ENCODE results near the gene CNPY2.
"Not testable (repeated sequence)": the region's sequence is repeated elsewhere in the genome, so short reads cannot be mapped to it uniquely, and the experiment has no call there.

CNPY2 gene

DNA sequence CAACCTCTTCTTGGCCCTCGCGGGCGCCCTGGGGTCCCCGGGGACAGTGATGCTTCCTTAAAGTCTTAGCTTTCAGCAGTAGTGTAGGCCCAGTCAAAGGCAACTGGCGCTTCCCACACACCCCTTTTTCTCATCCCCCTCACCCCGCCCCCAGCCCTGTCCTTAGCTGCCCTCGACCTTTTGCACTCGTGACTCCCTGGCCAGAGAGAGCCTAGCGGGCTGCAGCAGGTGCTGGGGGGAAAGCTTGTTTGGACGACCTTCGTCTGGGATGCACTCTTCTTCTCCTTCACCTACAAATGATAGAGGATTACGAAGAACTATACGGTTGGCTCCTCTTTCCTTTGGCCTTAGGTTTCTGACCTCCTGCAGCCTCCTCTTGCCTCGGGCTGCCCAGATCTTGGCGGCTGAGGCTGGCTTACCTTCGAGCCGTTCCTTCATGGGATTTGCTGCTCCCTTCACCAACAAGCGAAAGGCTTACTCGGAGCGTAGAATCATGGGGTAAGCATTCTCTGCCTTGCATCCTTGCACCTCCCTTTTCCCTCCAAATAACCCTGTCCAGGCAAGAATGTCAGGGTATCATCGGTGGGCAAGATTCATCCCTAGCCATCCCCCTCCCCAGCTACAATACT, 48.2 kb downstream of the CNPY2 start:
- Histone ChIP-seq H3K4me1 (ENCODE audit: control insufficient read depth, insufficient read depth, low read length) (no peaks in the 10 kb centered on the region), H3K27ac (ENCODE audit: low read depth, low read length) (peak overlapping the region; percentile 96), H3K9me3 (ENCODE audit: control insufficient read depth, insufficient read depth, low read length) (no peaks in the 10 kb centered on the region), H3K4me3 (ENCODE audit: low read depth, low read length) (peak overlapping the region; percentile 85), H3K27me3 (ENCODE audit: control insufficient read depth, insufficient read depth, low read length) (no peaks in the 10 kb centered on the region), H3K36me3 (ENCODE audit: control insufficient read depth, insufficient read depth, low read length) (peaks cover 36% of the 10 kb centered on the region), H3K9ac (ENCODE audit: low read depth, low read length) (0 out of 2 replicates have a peak overlapping the region, but pooled peaks have one; percentile 6)

DNA sequence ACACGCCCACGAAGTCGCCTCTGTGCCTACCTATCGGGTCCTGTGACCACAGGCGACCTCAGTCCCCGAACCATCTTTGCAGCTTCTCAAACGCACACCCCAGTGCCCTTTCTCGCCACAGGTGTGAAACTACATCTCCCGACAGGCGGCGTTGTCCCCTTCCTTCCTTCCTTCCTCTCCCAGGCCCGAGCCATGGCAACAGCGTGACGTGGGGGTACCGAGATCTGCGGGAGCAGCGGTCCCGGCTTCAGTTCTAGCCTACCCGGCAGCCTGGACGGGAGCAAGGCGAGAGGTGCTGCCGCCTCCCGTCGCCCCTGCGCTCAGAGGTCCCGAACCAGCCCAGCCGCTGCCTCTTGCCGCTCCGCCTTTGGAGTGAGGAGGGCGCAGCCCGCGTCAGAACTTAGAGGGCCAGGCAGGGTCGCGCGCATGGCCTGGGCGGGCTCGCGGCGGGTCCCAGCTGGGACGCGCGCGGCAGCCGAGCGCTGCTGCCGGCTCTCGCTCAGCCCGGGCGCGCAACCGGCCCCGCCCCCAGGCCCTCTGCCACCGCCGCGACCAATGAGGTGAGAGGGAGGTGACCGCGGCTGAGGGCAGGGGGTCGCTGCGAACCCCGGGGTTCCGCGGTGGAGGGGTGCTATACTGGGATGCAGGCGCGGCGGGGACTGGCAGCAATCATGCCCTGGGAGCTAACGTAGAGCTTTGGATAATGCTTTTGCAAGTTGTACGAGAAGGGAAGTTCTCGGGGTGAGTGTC, 48.9 kb downstream of the CNPY2 start, which contains the start of gene COQ10A:
Gene COQ10A, plus strand, starts transcription at position 250 of the 750 bp plus-strand sequence. Its CDS starts 177 bp downstream, at position 427.
- H3K27me3 ChIP-seq (ENCODE audit: control insufficient read depth, insufficient read depth, low read length): no peaks in the 10 kb centered on the region
- H3K9ac ChIP-seq (ENCODE audit: low read depth, low read length): peak within 1 kb of the TSS; percentile 80
- peak within 1 kb of the TSS; percentile 85 for H3K4me3 ChIP-seq (ENCODE audit: low read depth, low read length)
- H3K36me3 ChIP-seq (ENCODE audit: control insufficient read depth, insufficient read depth, low read length): peaks cover 29% of the 10 kb centered on the region
- no peaks in the 10 kb centered on the region for H3K9me3 ChIP-seq (ENCODE audit: control insufficient read depth, insufficient read depth, low read length)
- no peaks in the 10 kb centered on the region for H3K4me1 ChIP-seq (ENCODE audit: control insufficient read depth, insufficient read depth, low read length)
- H3K27ac ChIP-seq (ENCODE audit: low read depth, low read length): peak within 1 kb of the TSS; percentile 96

DNA sequence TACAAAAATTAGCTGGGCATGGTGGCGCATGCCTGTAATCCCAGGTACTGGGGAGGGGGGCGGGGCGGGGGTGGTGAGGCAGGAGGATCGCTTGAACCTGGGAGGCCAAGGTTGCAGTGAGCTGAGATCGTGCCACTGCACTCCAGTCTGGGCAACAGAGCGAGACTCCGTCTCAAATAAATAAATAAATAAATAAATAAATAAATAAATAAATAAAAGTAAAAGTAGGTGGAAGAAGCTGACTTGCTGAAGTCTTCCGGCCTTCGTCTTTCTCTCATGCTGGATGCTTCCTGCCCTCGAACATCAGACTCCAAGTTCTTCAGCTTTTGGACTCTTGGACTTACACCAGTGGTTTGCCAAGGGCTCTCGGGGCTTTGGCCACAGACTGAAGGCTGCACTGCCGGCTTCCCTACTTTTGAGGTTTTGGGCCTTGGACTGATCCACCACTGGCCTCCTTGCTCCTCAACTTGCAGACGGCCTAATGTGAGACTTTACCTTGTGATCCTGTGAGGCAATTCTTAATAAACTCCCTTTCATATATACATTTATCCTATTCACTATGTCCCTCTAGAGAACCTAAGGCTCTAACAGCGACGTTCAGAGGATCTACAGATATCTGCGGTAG, 49.6 kb downstream of the CNPY2 start:
- not testable (repeated sequence) for H3K27me3 ChIP-seq (ENCODE audit: control insufficient read depth, insufficient read depth, low read length); H3K9me3 ChIP-seq (ENCODE audit: control insufficient read depth, insufficient read depth, low read length); H3K4me1 ChIP-seq (ENCODE audit: control insufficient read depth, insufficient read depth, low read length)
- Histone ChIP-seq H3K27ac (ENCODE audit: low read depth, low read length) (peak overlapping the region; percentile 96), H3K4me3 (ENCODE audit: low read depth, low read length) (peak overlapping the region; percentile 85), H3K9ac (ENCODE audit: low read depth, low read length) (peak overlapping the region; percentile 80), H3K36me3 (ENCODE audit: control insufficient read depth, insufficient read depth, low read length) (peaks cover 22% of the 10 kb centered on the region)

DNA sequence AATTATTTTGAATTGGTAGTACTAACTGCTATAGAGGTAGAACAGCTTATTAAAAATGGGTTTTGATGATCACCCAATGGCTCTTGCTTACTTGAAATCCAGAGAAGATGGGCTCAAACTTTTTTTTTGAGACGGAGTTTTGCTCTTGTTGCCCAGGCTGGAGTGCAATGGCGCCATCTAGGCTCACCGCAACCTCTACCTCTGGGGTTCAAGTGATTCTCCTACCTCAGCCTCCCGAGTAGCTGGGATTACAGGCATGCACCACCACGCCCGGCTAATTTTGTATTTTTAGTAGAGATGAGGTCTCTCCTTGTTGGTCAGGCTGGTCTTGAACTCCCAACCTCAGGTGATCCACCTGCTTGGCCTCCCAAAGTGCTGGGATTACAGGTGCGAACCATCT, 52.8 kb downstream of the CNPY2 start:
- not testable (repeated sequence) for H3K27me3 ChIP-seq (ENCODE audit: control insufficient read depth, insufficient read depth, low read length); H3K4me3 ChIP-seq (ENCODE audit: low read depth, low read length); H3K4me1 ChIP-seq (ENCODE audit: control insufficient read depth, insufficient read depth, low read length); H3K36me3 ChIP-seq (ENCODE audit: control insufficient read depth, insufficient read depth, low read length); H3K27ac ChIP-seq (ENCODE audit: low read depth, low read length); H3K9me3 ChIP-seq (ENCODE audit: control insufficient read depth, insufficient read depth, low read length); H3K9ac ChIP-seq (ENCODE audit: low read depth, low read length)

DNA sequence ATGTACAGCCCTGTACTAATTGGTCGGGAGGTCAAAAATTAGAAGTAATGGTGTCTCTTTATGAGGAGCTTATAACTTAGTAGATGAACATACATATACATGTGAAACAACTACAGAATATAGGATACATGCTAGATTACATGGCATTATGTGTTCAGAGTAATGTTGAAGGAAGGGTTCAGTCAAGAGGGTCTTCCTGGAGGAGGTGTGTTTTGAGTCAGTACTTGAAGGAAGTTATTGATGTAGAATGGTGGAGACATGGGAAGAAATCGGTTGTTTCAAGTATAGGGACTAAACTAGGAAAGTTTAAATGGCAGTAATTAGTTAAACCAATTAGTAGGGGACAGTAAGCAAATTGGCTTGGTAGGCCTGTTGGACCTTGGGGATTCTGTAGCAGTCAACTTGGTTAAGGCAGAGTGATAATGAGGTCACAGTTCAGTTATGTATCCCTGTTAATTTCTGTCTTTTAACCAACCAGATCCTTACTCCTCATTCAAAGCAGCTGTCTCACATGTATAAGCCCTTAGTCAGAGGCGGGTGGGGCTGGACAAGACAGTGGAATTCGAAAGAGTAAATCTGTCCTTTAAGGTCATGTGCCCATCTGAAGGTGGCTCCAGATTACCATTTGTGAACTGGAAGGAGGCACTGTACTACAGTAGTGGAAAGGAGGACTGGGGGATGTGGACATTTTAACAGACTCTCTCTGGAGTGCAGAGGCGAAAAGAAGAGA, 54.1 kb downstream of the CNPY2 start:
- no peak overlapping the region for H3K27ac ChIP-seq (ENCODE audit: low read depth, low read length)
- H3K36me3 ChIP-seq (ENCODE audit: control insufficient read depth, insufficient read depth, low read length): 0 out of 2 replicates have a peak, but pooled peaks cover 3% of the 10 kb centered on the region
- H3K9ac ChIP-seq (ENCODE audit: low read depth, low read length): no peak overlapping the region
- H3K4me1 ChIP-seq (ENCODE audit: control insufficient read depth, insufficient read depth, low read length): peaks cover 10% of the 10 kb centered on the region
- H3K9me3 ChIP-seq (ENCODE audit: control insufficient read depth, insufficient read depth, low read length): no peaks in the 10 kb centered on the region
- no peak overlapping the region for H3K4me3 ChIP-seq (ENCODE audit: low read depth, low read length)
- H3K27me3 ChIP-seq (ENCODE audit: control insufficient read depth, insufficient read depth, low read length): no peaks in the 10 kb centered on the region

DNA sequence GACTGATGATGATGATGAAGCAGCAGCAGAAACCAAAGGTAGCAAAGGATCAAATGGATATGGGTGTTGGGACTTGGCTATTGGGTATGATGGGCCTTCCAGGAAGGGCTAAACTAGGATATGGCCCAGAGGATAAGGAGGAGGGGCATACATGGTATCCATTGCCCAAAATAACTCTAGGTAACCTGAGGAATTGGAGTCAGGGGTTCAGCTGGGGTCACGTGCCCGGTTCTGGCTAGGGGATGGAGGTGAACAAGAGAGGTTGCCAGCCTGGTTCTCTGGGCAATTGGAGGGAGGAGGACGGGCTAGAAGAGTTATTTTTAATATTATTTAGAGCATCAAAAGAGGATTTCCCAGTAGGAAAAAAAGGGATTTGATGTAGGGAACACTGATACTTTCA, 54.9 kb downstream of the CNPY2 start:
- H3K27ac ChIP-seq (ENCODE audit: low read depth, low read length): no peak overlapping the region
- H3K36me3 ChIP-seq (ENCODE audit: control insufficient read depth, insufficient read depth, low read length): peaks cover 9% of the 10 kb centered on the region
- no peaks in the 10 kb centered on the region for H3K9me3 ChIP-seq (ENCODE audit: control insufficient read depth, insufficient read depth, low read length)

DNA sequence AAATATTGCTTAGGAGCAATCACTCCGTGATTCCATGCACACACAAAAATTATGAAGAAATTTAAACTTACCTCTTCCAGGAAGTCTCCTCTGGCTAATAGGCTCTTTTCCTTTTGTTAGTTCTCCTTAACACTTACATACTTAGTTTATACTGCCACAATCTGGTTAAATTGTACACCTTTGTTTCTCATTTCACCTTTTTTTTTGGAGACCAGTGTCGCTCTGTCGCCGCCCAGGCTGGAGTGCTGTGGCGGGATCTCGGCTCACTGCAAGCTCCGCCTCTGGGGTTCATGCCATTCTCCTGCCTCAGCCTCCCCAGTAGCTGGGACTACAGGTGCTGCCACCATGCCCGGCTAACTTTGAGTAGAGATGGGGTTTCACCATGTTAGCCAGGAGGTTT, 55.4 kb downstream of the CNPY2 start:
- Histone ChIP-seq H3K27ac (ENCODE audit: low read depth, low read length) (no peak overlapping the region), H3K36me3 (ENCODE audit: control insufficient read depth, insufficient read depth, low read length) (peaks cover 14% of the 10 kb centered on the region), H3K4me1 (ENCODE audit: control insufficient read depth, insufficient read depth, low read length) (peaks cover 17% of the 10 kb centered on the region), H3K27me3 (ENCODE audit: control insufficient read depth, insufficient read depth, low read length) (no peaks in the 10 kb centered on the region), H3K9ac (ENCODE audit: low read depth, low read length) (no peak overlapping the region), H3K9me3 (ENCODE audit: control insufficient read depth, insufficient read depth, low read length) (no peaks in the 10 kb centered on the region), H3K4me3 (ENCODE audit: low read depth, low read length) (no peak overlapping the region)

More for the DNA sequence above, 54.9 kb downstream of the CNPY2 start:
- Histone ChIP-seq H3K9ac (ENCODE audit: low read depth, low read length) (no peak overlapping the region), H3K27me3 (ENCODE audit: control insufficient read depth, insufficient read depth, low read length) (no peaks in the 10 kb centered on the region), H3K4me3 (ENCODE audit: low read depth, low read length) (no peak overlapping the region), H3K4me1 (ENCODE audit: control insufficient read depth, insufficient read depth, low read length) (peaks cover 17% of the 10 kb centered on the region)

Data from HUES48 (cell line).